NCI-H2107 treated with DMSO at 0.1 percent for 48 hours (cell line): ENCODE data around the gene CBX5.
"Not testable (repeated sequence)": the region's sequence is repeated elsewhere in the genome, so short reads cannot be mapped to it uniquely, and the experiment has no call there.

Source experiments
- DNase-seq: peaks from one replicate; lab custom pipeline; 2025; ENCODE audit not compliant: unreplicated experiment; lab: John Stamatoyannopoulos, UW

Gene CBX5

DNA sequence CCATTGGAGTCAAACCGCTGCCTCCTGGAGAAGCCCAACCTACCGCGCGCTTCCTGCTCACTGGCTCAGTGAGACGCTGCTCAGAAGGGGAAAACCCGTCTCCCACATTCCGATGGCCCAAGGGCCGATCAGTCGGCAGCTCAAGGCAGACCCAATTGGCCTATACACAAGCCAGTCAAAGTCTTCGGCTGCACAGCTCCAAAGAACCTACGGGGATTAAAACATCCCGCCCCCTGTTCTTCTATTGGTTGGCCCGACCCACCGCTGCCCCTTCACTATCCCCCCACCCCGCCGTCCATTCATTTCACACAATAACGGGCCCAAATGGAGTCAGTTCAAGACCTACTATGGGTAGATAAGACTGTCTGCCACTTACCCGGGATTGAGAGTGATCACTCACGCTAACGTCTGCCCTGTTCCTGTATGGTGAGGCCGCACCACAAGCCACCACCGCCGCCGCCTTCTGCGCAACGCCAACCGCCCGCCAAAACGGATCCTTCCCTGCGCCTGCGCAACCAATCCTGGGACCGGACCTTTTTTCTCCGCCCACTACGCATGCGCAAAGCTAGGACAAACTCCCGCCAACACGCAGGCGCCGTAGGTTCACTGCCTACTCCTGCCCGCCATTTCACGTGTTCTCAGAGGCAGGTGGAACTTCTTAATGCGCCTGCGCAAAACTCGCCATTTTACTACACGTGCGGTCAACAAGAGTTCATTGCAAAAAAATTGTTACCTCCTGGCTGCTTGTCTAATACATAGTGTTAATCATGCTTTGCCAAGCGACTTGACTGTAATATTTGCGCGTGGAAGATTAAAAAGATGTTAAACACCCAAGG is at the start of gene CBX5:
TSS of gene CBX5 (minus strand) at position 491 of the 836 bp plus-strand sequence. CDS start 22,472 bp downstream, outside the sequence.
- peak; percentile 100 for DNase-seq

DNA sequence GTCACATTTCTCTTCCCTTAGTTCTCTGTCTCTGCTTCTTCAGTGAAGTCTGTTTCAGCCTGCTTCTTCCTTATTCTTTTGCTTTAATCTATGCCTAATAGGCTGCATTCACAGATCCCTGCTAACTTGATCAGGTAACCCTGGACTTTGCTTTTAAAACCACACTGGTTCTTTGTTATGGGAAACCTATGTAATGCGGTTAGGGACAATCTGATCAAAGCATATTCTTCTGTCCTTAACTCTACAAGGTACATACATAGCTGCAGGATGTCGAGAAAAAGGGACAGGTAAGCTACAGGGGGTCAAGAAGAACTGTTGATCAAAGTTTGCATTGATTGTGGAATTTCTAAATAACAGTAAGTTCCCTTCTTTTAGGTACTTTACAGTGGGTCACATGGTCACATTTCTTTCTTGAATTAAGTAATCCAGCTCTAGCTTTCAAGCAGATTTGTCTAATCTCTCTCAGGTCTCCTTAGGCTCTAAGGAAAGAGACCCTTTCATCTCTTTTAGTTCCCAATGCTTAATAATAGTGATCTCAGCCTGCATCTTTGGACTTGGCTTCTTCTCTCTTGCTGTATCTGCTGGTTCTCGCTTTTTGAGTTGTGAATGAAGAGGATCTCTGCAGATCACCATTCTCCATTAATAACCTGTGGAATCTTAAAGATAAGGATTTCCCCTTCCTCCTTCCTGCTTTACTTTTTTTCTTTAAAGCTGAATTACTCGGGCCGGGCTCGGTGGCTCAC is 48.8 kb upstream of the CBX5 start:
- DNase-seq: no peak

DNA sequence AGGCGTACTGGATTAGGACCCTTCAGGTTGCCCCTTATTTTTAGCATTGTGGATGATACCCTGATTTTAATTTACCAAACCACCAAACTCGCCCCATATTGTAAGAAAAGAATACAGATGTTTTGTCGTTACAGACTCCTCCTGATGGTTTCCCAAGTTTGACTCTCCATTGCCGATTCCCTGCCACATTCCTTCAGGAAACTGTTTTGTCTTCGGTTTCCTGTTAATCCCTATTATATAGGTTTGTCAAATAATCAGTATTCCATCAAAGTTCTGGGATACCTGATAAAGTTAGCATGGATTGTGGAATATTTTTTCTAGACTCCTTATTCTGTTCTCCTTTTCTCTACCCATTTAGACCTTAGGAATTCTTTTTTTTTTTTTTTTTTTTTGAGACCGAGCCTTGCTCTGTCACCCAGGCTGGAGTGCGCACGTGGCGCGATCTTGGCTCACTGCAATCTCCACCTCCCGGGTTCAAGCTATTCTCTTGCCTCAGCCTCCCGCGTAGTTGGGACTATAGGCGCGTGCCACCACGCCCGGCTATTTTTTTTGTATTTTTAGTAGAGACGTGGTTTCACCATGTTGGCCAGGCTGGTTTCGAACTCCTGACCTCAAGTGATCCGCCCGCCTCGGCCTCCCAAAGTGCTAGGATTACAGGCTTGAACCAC is 45.7 kb upstream of the CBX5 start:
- DNase-seq: not testable (repeated sequence)

DNA sequence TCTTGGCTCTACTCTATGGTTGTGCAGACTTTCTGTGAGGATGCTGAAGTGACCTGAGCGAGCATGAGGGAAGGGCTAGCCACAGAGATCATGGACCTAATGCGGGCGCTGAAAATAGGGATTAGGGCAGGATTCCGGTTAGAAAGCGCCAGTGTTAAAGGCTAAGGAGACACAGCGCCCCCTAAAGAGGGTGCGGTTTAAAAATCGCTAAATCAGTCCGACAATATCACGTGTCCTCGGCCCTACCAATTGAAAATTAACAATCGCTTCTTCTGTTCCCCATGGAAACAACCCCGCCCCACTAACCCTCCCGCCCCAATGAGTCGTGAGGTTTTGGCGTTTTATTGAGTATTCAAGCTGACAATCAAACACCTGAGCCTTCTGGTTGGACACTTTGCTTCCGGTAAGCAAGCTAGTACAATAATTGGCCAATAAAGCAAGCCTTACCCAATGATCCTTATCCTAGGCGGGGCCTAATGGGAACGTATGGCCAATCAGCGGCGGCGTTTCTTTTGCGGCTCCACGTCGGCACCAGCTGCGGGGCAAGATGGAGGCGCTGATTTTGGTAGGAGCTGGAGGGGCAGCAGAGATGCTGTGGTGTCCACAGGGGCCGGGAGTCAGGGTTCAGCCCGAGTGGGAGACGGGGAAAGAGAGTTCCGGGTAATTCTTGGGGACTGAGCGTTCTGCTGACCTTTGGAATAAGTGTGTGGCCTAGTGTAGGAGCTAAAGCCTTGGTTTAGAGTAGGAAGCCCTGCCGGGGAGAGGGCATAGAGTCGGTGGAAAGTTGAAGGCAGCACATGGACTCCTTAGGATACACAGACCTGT is 44.9 kb upstream of the CBX5 start, which contains the start of gene COPZ1:
TSS of gene COPZ1 (plus strand) at position 515 of the 825 bp plus-strand sequence. CDS start at position 548, 33 bp downstream.
- peak; percentile 99 for DNase-seq

DNA sequence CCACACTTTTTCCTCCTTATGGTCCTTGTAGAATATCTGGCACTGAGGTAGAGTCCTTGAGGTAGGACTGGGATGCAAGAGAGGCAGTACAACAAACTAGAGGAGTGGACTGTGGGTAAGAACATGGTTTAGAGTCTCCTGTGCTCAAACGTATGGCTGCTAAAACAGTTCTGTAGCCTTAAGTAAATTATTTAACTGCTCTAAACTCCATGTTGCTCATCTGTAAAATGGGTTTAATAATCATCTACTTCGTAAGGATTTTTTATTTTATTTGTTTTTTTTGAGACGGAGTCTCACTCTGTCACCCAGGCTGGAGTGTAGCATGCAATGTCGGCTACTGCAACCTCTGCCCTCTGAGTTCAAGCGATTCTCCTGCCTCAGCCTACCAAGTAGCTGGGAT is 41.4 kb upstream of the CBX5 start:
- no peak for DNase-seq

DNA sequence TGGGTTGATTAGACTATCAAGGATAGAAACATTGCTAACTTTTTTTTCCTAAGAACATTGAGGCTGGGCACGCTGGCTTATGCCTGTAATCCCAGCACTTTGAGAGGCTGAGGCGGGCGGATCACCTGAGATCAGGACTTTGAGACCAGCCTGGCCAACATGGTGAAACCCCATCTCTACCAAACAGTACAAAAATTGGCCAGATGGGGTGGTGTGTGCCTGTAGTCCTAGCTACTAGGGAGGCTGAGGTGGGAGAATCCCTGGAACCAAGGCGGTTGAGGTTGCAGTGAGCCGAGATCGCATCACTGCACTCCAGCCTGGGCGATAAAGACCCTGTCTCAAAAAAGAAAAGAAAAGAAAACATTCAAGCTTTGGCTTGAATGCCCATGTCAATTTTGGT is 32.4 kb upstream of the CBX5 start:
- not testable (repeated sequence) for DNase-seq

DNA sequence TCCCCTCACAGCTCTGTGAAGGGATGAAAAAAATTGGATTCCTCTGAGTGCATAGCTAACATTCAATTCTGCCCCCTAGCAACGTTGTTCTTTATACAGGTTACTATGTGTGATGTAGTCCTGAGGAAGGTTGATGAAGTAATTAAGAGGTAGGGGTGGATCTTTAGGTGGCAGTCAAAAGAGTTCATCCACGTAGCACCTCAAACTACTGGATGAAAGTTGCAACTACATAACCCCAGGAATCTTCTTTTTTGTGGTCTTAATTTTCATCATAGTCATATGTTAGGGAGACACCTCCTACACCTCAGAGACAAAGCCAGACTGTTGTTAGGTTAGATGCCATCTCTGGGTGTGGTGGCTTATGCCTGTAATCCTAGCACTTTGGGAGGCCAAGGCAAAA is 31.1 kb upstream of the CBX5 start:
- no peak for DNase-seq

DNA sequence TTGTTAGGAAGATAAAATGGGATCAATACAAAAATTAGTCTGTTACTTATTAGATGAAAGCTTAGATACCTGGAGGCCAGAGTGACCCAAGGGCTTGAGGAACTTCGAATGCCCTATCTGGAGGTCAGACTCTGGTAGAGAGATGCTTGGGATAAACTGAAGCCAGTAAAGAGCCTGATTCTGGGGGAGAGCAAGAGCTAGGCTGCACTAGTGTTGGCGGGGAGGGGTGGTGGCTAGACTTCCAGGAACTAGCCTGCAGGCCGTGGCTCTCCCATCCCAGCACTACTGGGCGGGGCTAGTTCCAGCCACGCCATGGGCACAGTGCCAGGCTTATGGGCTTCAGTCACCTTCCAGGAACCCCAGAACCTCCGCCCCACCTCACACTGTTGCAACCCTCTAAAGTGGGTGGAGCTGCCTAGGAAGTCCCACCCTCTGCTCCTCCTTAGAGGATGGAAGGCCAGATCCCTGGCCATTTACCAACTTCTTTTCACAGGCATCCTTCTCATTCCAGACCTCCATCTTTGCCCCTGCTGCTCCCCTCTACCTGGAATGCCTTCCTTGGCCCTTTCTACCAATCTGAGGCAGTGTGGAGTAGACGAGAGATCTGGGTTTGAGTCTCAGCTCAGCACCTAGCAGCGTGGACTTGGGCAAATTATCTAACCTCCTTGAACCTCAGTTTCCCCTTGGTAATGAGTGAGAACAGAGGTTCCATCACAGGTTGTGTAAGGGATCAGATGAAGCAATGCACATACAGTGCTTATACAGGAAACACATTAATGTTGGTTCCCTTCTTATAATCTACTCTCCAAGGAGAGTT is 27.2 kb upstream of the CBX5 start:
- no peak for DNase-seq

DNA sequence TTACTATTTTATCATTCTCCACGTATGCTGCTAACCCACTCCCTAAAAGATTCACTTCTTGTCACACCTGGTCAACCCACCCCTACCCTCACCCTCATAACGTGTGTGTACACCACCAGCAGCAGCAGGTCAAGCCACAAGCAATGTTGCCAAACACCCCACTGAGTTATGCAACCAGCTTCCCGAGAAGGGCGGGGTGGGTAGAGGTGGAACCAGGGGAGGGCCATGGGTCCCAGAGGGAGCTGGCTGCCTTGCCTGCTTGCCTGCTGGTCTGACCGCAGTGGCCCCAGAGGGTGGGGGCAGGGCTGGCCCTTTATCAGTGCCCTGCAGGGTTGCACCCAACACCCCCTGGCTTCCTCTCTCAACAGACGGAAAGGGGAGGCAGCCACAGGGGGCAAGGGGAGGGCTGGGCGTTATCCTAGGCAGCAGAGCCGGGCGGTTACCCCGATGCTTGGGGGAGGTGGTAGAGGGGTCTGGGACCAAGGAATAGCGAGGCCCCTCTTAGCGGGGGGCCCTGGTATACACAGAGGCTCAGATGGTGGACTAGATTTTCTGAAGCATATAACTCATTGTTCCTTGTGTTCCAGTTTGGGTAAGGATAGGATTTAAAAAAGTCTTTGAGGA is 24.4 kb upstream of the CBX5 start:
- DNase-seq: peak; percentile 83

DNA sequence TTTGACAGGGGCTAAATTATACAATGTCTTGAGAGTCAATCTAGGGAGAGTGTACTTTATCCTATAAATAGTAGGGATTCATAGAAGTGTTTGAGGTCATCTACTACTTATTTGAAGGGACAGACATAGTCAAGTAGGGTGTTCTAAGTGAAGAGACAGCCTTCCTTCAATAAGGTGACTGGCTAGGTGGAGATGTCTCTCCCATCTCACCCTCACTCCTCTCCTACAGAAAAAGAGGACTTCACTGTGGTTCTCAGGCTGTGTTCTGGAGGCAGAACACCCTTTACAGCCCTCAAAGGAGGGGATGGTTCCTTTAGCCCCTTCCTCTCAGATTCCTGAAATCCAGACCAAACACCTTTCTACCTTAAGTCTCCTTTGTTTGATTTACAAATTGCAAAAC is 23.7 kb upstream of the CBX5 start:
- no peak for DNase-seq

DNA sequence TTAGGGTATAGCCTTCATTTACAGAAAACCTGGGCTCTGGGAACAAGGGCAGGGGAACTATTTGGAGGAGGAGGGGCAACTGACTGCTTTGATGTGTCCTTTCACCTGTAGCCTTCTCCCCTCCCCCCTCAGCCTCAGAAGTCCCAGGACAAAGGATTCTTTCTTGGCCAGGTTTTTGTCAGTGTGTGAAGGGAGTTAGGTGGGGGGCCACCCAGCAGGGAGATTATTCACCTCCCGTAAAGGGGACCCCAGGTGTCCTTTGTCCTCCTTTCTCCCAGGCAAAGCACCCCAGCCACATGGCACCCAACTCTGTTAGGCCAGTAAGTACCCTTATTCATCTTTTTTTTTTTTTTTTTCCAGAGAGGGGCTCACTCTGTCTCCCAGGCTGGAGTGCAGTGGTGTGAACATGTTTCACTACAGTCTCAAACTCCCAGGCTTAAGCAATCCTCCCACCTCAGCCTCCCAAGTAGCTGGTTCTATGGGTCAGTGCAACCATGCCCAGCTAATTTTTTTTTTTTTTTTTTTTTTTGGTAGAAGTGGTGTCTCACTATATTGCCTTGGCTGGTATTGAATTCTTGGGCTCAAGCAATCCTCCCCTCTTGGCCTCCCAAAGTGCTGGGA is 21.6 kb upstream of the CBX5 start:
- DNase-seq: no peak

DNA sequence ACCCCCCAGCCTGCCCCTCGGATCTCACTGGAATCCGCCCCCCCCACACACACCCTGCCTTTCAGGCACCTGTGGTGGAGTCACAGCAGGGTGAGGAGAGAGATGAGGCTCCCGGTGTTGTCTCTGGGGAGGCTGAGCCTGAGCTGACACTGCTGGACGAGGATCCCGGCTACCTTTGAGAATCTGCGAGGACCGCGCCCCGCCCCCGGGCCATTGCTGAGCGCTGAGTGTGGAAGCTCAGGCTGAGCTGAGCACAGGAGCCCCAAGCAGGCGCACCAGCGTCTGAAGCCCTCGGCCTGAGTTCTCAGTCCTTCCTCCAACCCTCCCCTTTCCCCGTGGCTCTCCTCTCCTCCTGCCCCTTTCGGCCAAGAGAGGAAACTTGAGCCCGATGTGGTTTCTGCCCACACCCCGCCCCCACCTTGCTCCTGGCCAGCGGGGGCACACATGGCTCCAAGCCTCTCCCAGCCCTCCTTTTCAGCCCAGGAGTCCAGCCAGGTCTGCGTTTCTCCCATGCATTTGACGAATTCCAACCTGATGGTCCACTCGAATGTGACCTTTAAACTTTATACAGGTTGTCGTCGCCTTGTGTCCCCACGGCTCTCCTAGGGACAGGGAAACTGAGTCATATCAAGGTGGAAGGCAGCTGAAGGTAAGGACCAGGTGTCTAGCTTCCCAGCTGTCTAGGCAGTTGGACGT is 21.0 kb upstream of the CBX5 start, which contains the start of gene NFE2:
TSS of gene NFE2 (minus strand) at position 284 of the 696 bp plus-strand sequence. CDS start 5,767 bp downstream, outside the sequence.
- DNase-seq: peak; percentile 32

DNA sequence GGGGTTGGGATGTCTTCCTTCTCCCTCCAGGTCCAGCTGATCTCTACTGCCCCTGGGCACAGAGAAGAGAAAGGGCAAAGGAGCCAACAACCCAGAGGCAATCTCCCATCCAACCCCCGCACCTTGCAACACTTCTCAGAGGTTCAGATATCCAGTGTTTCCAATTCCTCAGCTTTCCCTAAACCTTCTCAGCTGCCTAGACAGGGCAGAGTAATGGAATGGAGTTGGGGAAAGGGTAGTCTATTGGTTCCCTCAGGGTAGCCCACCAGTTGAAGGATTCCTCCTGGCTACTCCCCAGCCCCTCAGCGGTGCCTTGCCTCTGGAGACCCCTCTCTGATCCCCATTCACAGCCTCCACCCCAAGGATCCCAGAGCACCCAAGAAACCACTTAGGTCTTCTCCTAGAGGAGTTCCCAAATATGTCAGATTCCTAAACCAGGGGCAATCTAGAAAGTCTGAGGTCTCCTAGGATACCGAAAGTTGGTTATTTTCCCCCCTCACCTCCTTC is 20.4 kb upstream of the CBX5 start:
- DNase-seq: no peak

DNA sequence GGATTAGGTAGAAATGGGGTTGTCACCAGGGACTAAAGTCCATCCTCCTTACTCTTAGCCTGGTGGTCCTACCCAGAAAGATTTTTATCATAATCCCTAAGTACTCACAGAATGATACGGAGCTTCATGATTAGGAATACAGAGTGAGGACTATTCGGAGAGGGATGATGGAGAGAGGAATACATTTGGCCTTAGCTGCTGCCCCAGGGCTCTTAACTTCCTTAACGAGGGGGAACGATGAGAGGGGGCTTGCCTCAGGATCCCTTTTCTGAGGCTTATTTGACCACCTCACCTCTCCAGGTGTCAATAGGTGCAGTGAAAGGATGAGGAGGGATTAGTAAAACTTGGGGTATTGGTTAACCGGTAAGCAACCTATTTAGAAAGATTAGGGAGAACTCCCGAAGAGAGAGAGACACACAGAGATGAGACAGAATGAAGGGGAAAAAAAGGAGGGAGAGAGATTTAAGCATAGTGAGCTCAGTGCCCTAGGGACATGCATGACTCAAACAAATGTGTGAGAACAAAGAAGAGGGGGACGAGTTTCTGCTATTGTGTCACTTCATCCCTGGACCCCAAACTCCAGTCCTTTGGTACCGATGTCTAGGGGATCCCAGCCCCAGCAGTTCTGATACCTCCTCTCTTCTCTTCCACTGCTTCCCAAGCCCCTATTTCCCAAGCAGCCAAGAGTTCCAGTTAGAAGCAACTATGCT is 19.7 kb upstream of the CBX5 start:
- DNase-seq: no peak

DNA sequence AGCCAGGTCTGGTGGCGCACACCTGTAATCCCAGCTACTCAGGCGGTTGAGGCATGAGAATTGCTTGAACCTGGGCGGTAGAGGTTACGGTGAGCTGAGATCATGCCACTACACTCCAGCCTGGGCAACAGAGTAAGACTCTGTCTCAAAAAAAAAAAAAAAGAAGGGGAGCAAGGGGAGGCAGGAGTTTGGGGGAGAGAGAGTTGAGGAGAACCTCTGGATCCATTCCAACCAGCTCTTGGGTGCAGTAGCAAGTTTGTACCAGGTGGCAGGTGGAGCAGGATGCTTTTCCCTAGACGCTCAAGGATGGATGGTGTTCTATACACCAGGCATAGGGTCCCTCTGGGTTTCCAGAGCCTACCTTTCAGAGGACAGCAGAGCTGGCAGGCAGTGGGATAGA is 19.0 kb upstream of the CBX5 start:
- DNase-seq: no peak

DNA sequence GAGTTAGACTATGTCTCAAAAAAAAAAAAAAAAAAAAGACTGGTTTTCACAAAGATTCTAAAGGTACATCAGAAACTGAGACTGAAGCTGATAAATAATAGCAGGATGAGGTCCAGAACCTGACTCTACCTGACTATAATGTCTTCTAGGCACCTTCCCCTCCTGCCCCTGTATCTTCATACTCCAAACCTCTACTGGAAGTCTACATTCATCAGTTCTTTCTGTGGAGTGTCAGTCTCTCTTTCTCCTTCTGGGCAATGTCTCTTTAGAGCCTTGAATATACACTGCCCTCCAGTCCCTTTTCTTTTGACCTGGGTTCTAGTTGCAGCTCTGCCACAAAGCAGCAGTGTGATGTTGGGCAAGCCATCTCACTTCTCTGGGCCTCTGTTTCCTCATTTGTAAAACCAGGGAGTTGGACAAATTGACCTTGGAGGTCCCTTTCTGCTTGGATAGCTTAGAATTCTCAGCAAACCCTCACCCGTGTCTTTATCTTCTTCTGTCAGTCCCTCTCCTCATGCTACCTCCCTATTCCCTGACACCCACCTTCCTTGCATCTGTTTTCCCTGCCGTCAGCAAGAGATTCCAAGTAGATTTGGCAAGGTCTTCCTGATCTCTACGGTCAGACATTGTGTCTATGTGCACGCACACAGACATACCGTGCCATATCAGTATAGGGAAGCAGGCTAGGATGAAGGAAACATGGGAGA is 16.6 kb upstream of the CBX5 start:
- DNase-seq: no peak
